Regular cardiac myocyte (primary cell): Measurements from ENCODE around the gene RNF215. TPM values are rescaled to one million over a fixed set of nuclear protein-coding genes. Genes with fewer than 3 reads are reported as not detected.

Experiments used
- total RNA-seq: library from RNA; depleted of rRNA; stranded (reverse); fragments of >200 nt; gene quantifications from 2 replicates; pipeline ENCODE4 v1.2.3, GENCODE V29; 2014

RNF215 gene
- total RNA-seq, result 27.6 and 44.5 TPM in 2 replicates

GRCh38 chr22:30386960-30387827, at the start of gene RNF215:
Gene RNF215 (minus strand): TSS chr22:30387411. CDS start chr22:30387313, 98 bp downstream.

GRCh38 chr22:30425616-30426387, 38.6 kb upstream of the RNF215 start, which contains the start of gene MTFP1:
Gene MTFP1 (plus strand): TSS chr22:30425768. CDS start chr22:30425880, 112 bp downstream.

GRCh38 chr22:30396871-30397655, 9.9 kb upstream of the RNF215 start, which contains the start of gene SEC14L2:
Gene SEC14L2 (plus strand): TSS chr22:30397018. CDS start chr22:30397117, 99 bp downstream.

GRCh38 chr22:30356449-30357235, 30.6 kb downstream of the RNF215 start, which contains the start of the genes CCDC157 and SF3A1:
Gene CCDC157 (plus strand): TSS chr22:30357007. CDS start chr22:30366001, 8,994 bp downstream.
Gene SF3A1 (minus strand): TSS chr22:30356894. CDS start chr22:30356792, 102 bp downstream.

Other genes with a start within 250 kb of the RNF215 start
- 79.2 and 97.8 TPM in 2 replicates for gene LIF, start 140.7 kb downstream of the RNF215 start, total RNA-seq
- gene OSM, start 120.6 kb downstream of the RNF215 start, total RNA-seq, result not detected in 2 replicates
- gene CASTOR1, start 97.9 kb downstream of the RNF215 start, total RNA-seq, result 6.3 and 10.1 TPM in 2 replicates
- 17.6 and 18.0 TPM in 2 replicates for gene TBC1D10A, start 60.5 kb downstream of the RNF215 start, total RNA-seq
- gene SF3A1, start 30.5 kb downstream of the RNF215 start, total RNA-seq, result 10.4 and 11.7 TPM in 2 replicates
- 1.1 and 1.7 TPM in 2 replicates for gene CCDC157, start 30.4 kb downstream of the RNF215 start, total RNA-seq
- 19.2 and 23.8 TPM in 2 replicates for gene SEC14L2, start 9.6 kb upstream of the RNF215 start, total RNA-seq
- 13.2 and 31.2 TPM in 2 replicates for gene MTFP1, start 38.4 kb upstream of the RNF215 start, total RNA-seq
- gene SEC14L3, start 84.6 kb upstream of the RNF215 start, total RNA-seq, result not detected in 2 replicates
- gene SEC14L4, start 118.3 kb upstream of the RNF215 start, total RNA-seq, result 0.19 TPM in 1 of 2 replicates, not detected in the other
- 0.28 TPM in 1 of 2 replicates, not detected in the other for gene SEC14L6, start 159.3 kb upstream of the RNF215 start, total RNA-seq
- 0.28 TPM in 1 of 2 replicates, not detected in the other for gene GAL3ST1, start 187.3 kb upstream of the RNF215 start, total RNA-seq
- 79.8 and 119 TPM in 2 replicates for gene PES1, start 204.5 kb upstream of the RNF215 start, total RNA-seq
- 1.7 and 7.9 TPM in 2 replicates for gene TCN2, start 219.8 kb upstream of the RNF215 start, total RNA-seq
- 17.2 and 33.0 TPM in 2 replicates for gene SLC35E4, start 248.4 kb upstream of the RNF215 start, total RNA-seq